Uterine smooth muscle cell (primary cell): ENCODE measurements around the gene NTM. TPM values are rescaled to one million over a fixed set of nuclear protein-coding genes. Genes with fewer than 3 reads are reported as not detected.

Source experiments
- total RNA-seq: library from RNA; depleted of rRNA; stranded (reverse); fragments of >200 nt; gene quantifications from 2 replicates; pipeline ENCODE4 v1.2.3, GENCODE V29; 2014

The NTM gene
- total RNA-seq = 48.8 and 82.5 TPM in 2 replicates

DNA sequence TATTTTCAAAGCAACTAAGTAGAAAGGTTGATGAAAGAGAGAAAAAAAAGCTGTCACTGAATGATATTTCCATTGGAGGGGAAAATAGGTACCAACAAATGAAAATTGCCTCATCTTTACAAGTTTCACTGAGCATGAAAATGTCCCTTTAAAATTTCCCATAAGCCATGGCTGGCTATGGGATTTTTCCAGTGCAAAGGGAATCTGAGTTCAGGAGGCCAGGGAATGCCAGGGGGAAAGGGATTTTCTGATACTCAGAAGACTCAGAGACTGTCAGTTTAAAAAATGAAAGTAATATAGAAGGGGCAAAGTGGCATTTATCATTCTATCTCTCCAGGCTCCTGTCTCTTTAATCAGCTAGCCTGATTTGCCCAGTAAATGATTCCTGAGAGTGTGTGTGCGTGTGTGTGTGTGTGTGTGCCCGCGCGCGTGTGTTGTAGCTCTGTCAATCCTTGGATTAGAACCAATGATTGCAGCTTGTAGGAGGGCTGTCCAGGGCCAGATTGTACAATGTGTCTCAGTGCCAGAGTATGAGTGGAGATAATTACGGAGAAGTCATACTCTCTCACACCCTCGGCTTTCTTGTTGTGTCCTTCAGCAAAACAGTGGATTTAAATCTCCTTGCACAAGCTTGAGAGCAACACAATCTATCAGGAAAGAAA is at the start of gene NTM:
NTM (plus strand) TSS at position 526 of the 662 bp plus-strand sequence.

